ENCODE measurements around the gene IL1RL2.

GRCh38 chr2:102141970-102142828 lies 44.6 kb upstream of the IL1RL2 start, which contains the start of gene IL1R1:
- TF ChIP-seq REST (IDR thresholded peaks at IDR 0.05; ENCODE audit: insufficient read depth in 1 of 2, low read depth in 2 of 2, low read length in 2 of 2) (0 out of 4 replicates have a peak, but pooled peaks of 1 of the 2 experiments have one; percentile 11), FOXP2 (optimal IDR thresholded peaks at IDR 0.05; ENCODE audit: borderline replicate concordance, extremely low read depth, extremely low read length, insufficient read depth) (no peak)

All from PFSK-1 (cell line).